ENCODE results near the gene FKBP11.

The FKBP11 gene

DNA sequence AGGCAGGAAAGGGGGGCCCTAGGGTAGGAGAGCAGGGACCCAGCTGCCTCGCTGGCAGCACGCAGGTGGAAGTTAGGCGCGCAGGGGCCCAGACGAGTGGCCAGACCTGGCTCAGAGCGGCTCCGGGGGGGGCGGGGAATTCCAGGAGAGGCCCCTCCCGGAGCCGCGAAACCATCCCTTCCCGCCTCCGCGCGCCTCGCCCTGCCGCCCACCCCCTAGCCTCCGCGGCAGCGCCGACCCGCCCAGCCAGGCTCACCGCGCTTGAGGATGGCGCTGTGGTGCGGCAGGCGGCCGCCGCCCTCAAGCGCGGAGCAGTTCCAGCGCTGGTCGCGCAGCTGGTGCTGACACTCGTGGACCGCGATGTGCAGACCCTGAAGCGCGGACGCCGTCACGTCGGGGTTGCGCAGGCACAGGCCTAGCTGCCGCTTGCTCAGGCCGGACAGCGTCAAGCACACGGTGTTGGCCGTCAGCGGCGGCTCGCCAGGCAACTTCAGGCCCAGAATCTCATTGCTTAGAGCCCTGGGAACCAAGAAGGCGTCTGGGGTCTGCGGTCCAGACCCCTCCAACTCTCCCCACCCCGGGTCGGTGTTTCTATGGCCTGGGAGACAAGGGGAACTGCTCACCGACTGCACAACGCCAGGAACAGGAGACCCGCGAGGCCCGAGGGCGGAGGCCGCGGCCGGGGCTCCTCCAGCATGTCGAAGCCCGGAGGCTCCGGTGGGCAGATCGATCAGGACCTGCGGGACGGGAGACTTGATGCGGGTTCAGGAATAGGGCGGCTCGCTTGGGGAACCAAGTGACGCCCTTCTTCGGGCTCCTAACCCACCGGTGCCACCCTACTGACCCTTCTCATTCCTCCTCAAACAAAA lies 44.8 kb upstream of the FKBP11 start:
- Histone ChIP-seq H3K36me3 (ENCODE audit: insufficient read depth, low read length) (no peaks in the 10 kb centered on the region), H3K9me3 (ENCODE audit: insufficient read depth, low read depth, low read length) (no peaks in the 10 kb centered on the region), H3K9me2 (replicated peaks; ENCODE audit: low read depth, low read length) (no peaks in the 10 kb centered on the region), H3F3A (ENCODE audit: low read depth) (no peaks in the 10 kb centered on the region), H3K27me3 (ENCODE audit: insufficient read depth, low read length, poor library complexity, severe bottlenecking) (peaks cover 8% of the 10 kb centered on the region), H4K20me1 (ENCODE audit: insufficient read depth, low read length, poor library complexity, severe bottlenecking) (no peaks in the 10 kb centered on the region), H3K79me2 (ENCODE audit: insufficient read depth, low read length) (no peaks in the 10 kb centered on the region), H3K9ac (ENCODE audit: low read depth, low read length, poor library complexity, severe bottlenecking) (no peak overlapping the region), H2AFZ (ENCODE audit: low read length) (no peak overlapping the region), H3K4me1 (ENCODE audit: insufficient read depth, low read length, poor library complexity, severe bottlenecking) (no peaks in the 10 kb centered on the region), H3K4me3 (ENCODE audit: low read length, poor library complexity, severe bottlenecking) (no peak overlapping the region), H3K4me2 (ENCODE audit: low read depth, low read length, poor library complexity, severe bottlenecking) (no peak overlapping the region)
- TF ChIP-seq EZH2phosphoT487 (IDR thresholded peaks at IDR 0.05; ENCODE audit: borderline replicate concordance) (no peak), CTCF (conservative IDR thresholded peaks at IDR 0.05; ENCODE audit: low read length) (no peak)

DNA sequence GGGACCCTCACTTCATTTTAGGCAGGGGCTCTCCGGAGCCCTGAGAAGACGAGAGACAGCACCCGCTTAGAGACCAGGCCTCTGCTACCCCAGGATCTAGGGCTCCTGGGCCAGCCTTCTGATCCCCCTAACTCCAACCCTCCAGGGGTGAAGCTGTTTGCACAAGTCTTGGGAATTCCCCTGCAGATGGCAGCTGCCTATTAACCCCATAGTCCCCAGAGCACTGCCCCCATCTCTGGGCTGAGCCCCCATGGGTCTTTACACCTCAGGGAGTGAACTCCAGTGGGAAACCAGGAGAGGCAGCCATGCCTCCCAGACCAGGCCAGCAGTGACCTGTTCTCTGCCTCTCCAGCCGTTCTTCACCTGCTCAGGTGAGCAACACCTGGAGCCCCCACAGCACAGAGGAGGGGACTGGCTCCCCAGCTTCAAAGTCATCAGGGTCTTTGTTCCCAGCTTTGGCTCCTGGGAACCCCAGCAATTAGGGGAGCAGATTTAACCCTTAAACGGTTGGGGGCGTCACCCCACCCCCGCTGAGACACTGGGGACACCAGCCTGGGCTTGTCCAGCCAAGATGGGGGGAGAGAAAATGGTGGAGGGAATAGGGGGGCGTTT lies 44.0 kb upstream of the FKBP11 start:
- H3K4me1 ChIP-seq (ENCODE audit: insufficient read depth, low read length, poor library complexity, severe bottlenecking): no peaks in the 10 kb centered on the region
- no peaks in the 10 kb centered on the region for H3K36me3 ChIP-seq (ENCODE audit: insufficient read depth, low read length)
- TF ChIP-seq CTCF (conservative IDR thresholded peaks at IDR 0.05; ENCODE audit: low read length) (no peak), EZH2phosphoT487 (IDR thresholded peaks at IDR 0.05; ENCODE audit: borderline replicate concordance) (no peak)
- H3K27me3 ChIP-seq (ENCODE audit: insufficient read depth, low read length, poor library complexity, severe bottlenecking): peaks cover 8% of the 10 kb centered on the region
- no peaks in the 10 kb centered on the region for H3K79me2 ChIP-seq (ENCODE audit: insufficient read depth, low read length)
- no peak overlapping the region for H3K4me3 ChIP-seq (ENCODE audit: low read length, poor library complexity, severe bottlenecking)
- H3K4me2 ChIP-seq (ENCODE audit: low read depth, low read length, poor library complexity, severe bottlenecking): no peak overlapping the region
- no peaks in the 10 kb centered on the region for H4K20me1 ChIP-seq (ENCODE audit: insufficient read depth, low read length, poor library complexity, severe bottlenecking)
- H3F3A ChIP-seq (ENCODE audit: low read depth): no peaks in the 10 kb centered on the region
- H3K9me3 ChIP-seq (ENCODE audit: insufficient read depth, low read depth, low read length): no peaks in the 10 kb centered on the region
- H3K9me2 ChIP-seq (replicated peaks; ENCODE audit: low read depth, low read length): no peaks in the 10 kb centered on the region
- H2AFZ ChIP-seq (ENCODE audit: low read length): no peak overlapping the region
- H3K9ac ChIP-seq (ENCODE audit: low read depth, low read length, poor library complexity, severe bottlenecking): no peak overlapping the region

- Histone ChIP-seq H3F3A (ENCODE audit: low read depth) (no peaks in the 10 kb centered on the region), H3K79me2 (ENCODE audit: insufficient read depth, low read length) (no peaks in the 10 kb centered on the region), H3K27me3 (ENCODE audit: insufficient read depth, low read length, poor library complexity, severe bottlenecking) (peaks cover 8% of the 10 kb centered on the region), H3K36me3 (ENCODE audit: insufficient read depth, low read length) (no peaks in the 10 kb centered on the region), H3K9ac (ENCODE audit: low read depth, low read length, poor library complexity, severe bottlenecking) (no peak overlapping the region), H3K4me1 (ENCODE audit: insufficient read depth, low read length, poor library complexity, severe bottlenecking) (no peaks in the 10 kb centered on the region), H3K4me3 (ENCODE audit: low read length, poor library complexity, severe bottlenecking) (no peak overlapping the region), H3K4me2 (ENCODE audit: low read depth, low read length, poor library complexity, severe bottlenecking) (no peak overlapping the region), H4K20me1 (ENCODE audit: insufficient read depth, low read length, poor library complexity, severe bottlenecking) (no peaks in the 10 kb centered on the region), H2AFZ (ENCODE audit: low read length) (no peak overlapping the region), H3K9me2 (replicated peaks; ENCODE audit: low read depth, low read length) (no peaks in the 10 kb centered on the region), H3K9me3 (ENCODE audit: insufficient read depth, low read depth, low read length) (no peaks in the 10 kb centered on the region)
- TF ChIP-seq CTCF (conservative IDR thresholded peaks at IDR 0.05; ENCODE audit: low read length) (no peak), EZH2phosphoT487 (IDR thresholded peaks at IDR 0.05; ENCODE audit: borderline replicate concordance) (no peak)
Measured at GRCh38 chr12:48968467-48968866, 43.2 kb upstream of the FKBP11 start.

All from Loucy (cell line).